HG03064 (cell line): ENCODE data around the gene RAB11FIP4.

Source experiments
- ATAC-seq: cut with Tn5 transposase; IDR thresholded peaks from one replicate; pipeline ENCODE4 v1.9.1; 2021; ENCODE audit warnings: low read depth; ENCODE audit not compliant: unreplicated experiment

RAB11FIP4 gene

GRCh38 chr17:31404028-31404949 is 12.8 kb downstream of the RAB11FIP4 start:
- no peak for ATAC-seq

DNA sequence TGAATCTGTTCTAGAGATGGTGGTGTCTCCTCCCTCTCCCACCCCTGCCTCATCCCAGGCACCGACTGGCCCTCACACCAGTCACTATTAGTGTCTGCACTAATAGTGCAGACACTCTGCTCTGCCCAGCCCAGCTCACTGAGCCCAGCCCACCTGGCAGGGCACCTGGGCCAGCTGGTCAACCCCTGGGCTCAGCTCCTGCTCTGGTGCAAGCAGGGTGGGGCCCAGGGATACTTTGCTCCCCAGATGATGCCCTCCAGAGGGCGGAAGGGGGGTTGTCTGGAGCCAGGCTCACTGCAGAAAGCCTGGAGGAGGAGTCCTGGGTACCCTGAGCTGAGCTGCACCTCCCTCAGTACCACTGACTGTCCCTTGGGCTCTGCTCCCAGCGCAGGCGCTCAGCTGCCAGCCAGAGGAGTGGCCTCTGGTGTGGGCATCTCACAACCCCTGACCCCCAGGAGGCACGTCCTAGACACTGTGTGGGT is 14.5 kb downstream of the RAB11FIP4 start:
- ATAC-seq = no peak

GRCh38 chr17:31408586-31408985 is 17.1 kb downstream of the RAB11FIP4 start:
- no peak for ATAC-seq

DNA sequence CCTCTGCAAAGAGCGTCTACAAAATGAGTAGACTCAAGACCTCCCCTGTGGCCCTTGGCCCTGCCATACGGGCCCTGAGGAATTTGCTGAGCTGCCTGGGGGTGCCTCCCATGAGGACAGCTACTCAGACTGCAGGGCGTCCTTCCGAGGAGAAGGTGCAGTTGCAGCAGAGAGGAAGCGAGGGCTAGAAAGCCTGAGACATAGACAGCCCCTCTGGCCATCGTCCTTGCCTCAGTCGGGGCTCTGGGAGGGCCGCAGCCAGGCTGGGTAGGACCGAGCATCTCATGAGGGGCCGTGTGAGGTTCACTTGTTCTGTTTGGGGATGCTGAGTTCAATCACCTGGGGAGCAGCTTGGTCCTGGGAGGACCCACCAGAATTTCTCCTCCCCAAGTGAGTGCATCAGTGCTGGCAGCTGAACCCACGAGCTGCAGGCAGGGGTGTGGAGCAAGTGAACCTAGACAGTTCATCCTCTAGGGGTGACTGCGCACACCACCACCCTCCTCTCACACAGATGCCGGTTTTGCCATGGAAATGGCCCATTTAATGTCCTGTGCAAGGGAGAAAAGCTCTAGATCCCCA is 20.3 kb downstream of the RAB11FIP4 start:
- no peak for ATAC-seq

GRCh38 chr17:31412511-31412910 is 21.0 kb downstream of the RAB11FIP4 start:
- no peak for ATAC-seq

- no peak for ATAC-seq
Observed at GRCh38 chr17:31413081-31413799, 21.8 kb downstream of the RAB11FIP4 start.

DNA sequence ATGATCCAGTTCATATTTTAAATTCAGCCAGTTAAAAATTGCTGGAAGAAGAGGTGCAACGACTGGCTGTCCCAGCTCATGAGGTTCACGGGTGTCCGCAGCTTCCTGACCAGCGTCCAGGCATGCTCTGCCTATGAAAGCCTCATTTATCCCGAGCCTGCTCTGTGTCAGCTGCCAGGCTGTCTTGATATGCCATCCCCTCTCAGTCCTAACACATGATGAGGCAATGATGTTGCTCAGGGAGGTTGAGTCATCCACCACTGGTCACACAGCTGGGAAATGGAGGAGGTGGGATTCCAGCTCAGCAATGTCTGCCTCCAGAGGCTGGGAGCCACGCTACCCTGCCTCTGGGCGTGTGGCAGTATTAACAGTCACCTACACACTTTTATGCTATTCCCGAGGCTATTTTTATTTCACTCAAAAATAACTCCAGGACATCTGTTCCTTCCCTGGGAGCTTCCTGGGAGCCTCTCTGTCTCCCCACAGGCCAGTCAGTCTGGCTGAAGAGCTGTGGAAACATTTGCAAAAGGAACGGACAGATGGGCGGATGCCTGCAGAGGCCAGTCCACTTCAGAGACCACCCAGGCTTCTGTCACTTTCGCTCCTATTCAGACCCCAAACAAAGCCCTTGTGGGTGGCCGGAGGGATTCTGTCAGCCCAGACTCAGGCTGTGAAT is 22.5 kb downstream of the RAB11FIP4 start:
- ATAC-seq = no peak

- no peak for ATAC-seq
Observed at GRCh38 chr17:31414550-31414918, 23.1 kb downstream of the RAB11FIP4 start.

- ATAC-seq = no peak
Observed at GRCh38 chr17:31415004-31415454, 23.6 kb downstream of the RAB11FIP4 start.

GRCh38 chr17:31415640-31416502 is 24.4 kb downstream of the RAB11FIP4 start:
- no peak for ATAC-seq

- no peak for ATAC-seq
Observed at GRCh38 chr17:31416503-31416923, 25.0 kb downstream of the RAB11FIP4 start.

DNA sequence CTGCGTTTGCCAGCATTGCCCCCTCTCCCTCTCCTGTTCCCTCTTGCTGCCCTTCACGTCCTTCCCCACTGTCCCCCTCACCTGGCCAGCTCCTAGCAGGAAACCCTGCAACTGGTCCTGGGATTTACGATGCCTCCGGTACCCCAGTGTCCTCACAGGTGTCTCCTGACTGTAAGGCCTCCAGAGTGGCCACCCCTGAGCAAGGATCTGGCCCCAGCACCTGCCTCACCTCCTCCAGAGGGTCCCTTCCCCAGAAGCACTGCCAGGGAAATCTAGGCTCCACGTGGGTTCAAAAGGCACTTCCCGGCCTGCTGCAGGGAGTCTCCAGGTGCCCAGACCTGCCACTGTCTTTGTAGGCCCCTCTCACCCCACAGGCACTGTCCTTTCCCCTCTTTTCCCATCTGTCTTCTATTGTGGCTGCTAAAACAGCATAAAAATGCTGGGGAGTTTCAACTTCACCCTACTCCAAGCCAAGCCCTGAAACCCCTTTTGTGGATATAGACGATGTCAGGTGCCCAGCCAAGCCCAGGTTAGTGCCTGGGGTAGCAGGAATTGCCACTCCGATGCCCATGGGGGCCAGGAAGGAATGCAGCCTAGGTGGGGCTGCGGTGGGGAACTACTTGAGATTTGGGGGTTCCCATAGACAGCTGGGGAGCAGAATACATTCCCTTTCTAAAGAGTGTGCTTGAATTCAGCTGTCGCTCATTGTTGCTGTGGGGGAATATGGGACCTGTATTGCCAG is 25.7 kb downstream of the RAB11FIP4 start:
- ATAC-seq = no peak

- no peak for ATAC-seq
Observed at GRCh38 chr17:31418773-31419350, 27.4 kb downstream of the RAB11FIP4 start.

DNA sequence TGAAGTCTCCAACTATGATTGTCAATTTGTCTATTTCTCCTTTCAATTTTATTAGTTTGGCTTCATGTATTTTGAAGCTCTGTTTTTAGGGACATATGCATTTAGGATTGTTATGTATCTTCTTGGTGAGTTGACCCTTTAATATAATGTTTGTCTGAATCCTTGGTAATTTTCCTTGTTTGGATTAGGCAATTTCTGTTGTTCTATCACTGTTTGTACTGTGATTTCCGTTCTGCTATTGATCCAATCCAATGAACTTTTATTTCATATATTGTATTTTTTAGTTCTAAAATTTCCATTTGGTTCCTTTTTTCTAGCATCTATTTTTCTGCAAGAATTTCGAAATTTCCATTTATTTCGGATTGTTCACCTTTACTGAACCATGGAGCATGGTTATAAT is 31.0 kb downstream of the RAB11FIP4 start:
- ATAC-seq = no peak

- ATAC-seq = no peak
Observed at GRCh38 chr17:31424944-31425281, 33.4 kb downstream of the RAB11FIP4 start.

GRCh38 chr17:31425282-31426040 is 34.0 kb downstream of the RAB11FIP4 start:
- ATAC-seq = no peak

- no peak for ATAC-seq
Observed at GRCh38 chr17:31427684-31428083, 36.2 kb downstream of the RAB11FIP4 start.

- no peak for ATAC-seq
Observed at GRCh38 chr17:31428111-31428510, 36.6 kb downstream of the RAB11FIP4 start.
